GM12891 (cell line): ENCODE data around the gene MTMR3.

Source experiments
- PAX5 ChIP-seq: IDR thresholded peaks from 2 replicates; pipeline ENCODE4 v1.6.1; 2011; ENCODE audit warnings: low read length, moderate library complexity, mild to moderate bottlenecking; ENCODE audit not compliant: insufficient read depth, severe bottlenecking
- POLR2A ChIP-seq: IDR thresholded peaks from 2 replicates; pipeline ENCODE4 v1.6.1; 2011; ENCODE audit warnings: low read depth, low read length, control low read depth
- POLR2AphosphoS5 ChIP-seq: IDR thresholded peaks from 2 replicates; pipeline ENCODE4 v1.6.1; 2011; ENCODE audit warnings: low read depth, low read length, control low read depth
- SPI1 ChIP-seq: IDR thresholded peaks from 2 replicates; pipeline ENCODE4 v1.6.1; 2011; ENCODE audit warnings: low read depth, low read length, control low read depth
- TAF1 ChIP-seq: IDR thresholded peaks from 2 replicates; pipeline ENCODE4 v1.6.1; 2011; ENCODE audit warnings: low read depth, low read length, control low read depth

GRCh38 chr22:29988719-29989118 is 105.7 kb downstream of the MTMR3 start:
- TF ChIP-seq POLR2A (no peak), PAX5 (no peak), POLR2AphosphoS5 (no peak), SPI1 (no peak), TAF1 (no peak)
